ENCODE results near the gene RUNDC1.

DNA sequence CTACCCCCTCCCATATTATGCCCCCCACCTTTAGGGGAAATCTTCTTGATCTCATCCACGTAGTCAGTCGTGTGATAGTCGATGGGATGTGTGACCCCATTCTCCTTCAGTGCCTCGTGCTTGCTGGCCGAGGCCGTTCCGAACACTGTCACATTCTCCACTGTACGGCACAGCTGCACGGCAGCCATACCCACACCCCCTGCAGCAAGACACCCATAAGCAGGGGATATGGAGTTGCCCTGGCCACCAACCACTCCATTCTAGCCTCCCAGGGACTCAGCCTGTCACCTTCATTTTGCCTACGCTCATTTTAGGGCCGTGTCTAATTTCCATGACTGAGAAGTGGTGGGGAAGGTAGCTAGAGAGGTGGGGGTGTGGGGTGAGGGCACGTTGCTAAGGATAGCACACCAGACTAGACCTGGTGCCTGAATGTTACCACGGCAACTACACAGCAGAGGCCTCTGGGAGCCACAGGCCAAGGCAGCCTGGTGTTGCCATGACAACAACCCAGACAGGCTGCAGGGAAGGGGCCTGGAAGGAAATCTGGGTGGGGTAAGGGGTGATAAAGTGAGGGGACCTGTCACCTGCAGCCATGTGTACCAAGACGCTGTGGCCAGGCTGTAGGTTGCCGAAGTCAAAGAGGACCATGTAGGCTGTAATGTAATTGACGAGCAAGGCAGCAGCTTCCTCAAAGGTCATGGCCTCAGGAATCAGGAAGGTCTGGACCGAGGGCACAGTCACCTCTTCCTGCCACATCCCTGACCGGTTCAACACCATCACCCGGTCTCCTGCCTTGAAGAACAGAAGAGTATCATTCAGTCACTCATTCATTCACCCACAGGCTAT is 37.9 kb downstream of the RUNDC1 start:
- TF ChIP-seq, protein P1, sequence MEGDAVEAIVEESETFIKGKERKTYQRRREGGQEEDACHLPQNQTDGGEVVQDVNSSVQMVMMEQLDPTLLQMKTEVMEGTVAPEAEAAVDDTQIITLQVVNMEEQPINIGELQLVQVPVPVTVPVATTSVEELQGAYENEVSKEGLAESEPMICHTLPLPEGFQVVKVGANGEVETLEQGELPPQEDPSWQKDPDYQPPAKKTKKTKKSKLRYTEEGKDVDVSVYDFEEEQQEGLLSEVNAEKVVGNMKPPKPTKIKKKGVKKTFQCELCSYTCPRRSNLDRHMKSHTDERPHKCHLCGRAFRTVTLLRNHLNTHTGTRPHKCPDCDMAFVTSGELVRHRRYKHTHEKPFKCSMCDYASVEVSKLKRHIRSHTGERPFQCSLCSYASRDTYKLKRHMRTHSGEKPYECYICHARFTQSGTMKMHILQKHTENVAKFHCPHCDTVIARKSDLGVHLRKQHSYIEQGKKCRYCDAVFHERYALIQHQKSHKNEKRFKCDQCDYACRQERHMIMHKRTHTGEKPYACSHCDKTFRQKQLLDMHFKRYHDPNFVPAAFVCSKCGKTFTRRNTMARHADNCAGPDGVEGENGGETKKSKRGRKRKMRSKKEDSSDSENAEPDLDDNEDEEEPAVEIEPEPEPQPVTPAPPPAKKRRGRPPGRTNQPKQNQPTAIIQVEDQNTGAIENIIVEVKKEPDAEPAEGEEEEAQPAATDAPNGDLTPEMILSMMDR (IDR thresholded peaks at IDR 0.05) = no peak
- TF ChIP-seq CBFB (CRISPR knock-in tag; IDR thresholded peaks at IDR 0.05; ENCODE audit: low read depth) (no peak), NR2C2 (CRISPR knock-in tag; IDR thresholded peaks at IDR 0.05) (no peak), ZNF423 (CRISPR knock-in tag; IDR thresholded peaks at IDR 0.05) (no peak)
- TF ChIP-seq, protein P2, sequence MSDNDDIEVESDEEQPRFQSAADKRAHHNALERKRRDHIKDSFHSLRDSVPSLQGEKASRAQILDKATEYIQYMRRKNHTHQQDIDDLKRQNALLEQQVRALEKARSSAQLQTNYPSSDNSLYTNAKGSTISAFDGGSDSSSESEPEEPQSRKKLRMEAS (CRISPR knock-in tag; IDR thresholded peaks at IDR 0.05) = no peak
- TF ChIP-seq, protein P3, sequence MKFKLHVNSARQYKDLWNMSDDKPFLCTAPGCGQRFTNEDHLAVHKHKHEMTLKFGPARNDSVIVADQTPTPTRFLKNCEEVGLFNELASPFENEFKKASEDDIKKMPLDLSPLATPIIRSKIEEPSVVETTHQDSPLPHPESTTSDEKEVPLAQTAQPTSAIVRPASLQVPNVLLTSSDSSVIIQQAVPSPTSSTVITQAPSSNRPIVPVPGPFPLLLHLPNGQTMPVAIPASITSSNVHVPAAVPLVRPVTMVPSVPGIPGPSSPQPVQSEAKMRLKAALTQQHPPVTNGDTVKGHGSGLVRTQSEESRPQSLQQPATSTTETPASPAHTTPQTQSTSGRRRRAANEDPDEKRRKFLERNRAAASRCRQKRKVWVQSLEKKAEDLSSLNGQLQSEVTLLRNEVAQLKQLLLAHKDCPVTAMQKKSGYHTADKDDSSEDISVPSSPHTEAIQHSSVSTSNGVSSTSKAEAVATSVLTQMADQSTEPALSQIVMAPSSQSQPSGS (CRISPR knock-in tag; IDR thresholded peaks at IDR 0.05; ENCODE audit: borderline replicate concordance, low read depth) = no peak
